ENCODE results near the gene CYSTM1. TPM values are rescaled to one million over a fixed set of nuclear protein-coding genes. Genes with fewer than 3 reads are reported as not detected.

Gene CYSTM1
- total and polyA plus RNA-seq, 2 experiments from 2014 or later: 16.0 to 42.3 TPM

GRCh38 chr5:140270008-140270407 lies 95.0 kb downstream of the CYSTM1 start:
- in situ Hi-C loops (cut with MboI): no loop called here
- Histone ChIP-seq H3K79me2 (ENCODE audit: insufficient read depth) (peaks cover 48% of the 10 kb centered on the region; the same call in 1 of the 2 replicates), H3K4me2 (ENCODE audit: unreplicated experiment) (no peak overlapping the region), H3K9me2 (ENCODE audit: insufficient read depth) (no peaks in the 10 kb centered on the region), H3K9ac (no peak overlapping the region), H3K4me3 (no peak overlapping the region), H3K36me3 (ENCODE audit: low read depth) (0 out of 2 replicates have a peak, but pooled peaks cover 3% of the 10 kb centered on the region), H2AFZ (no peak overlapping the region), H3K27ac (no peak overlapping the region), H3F3A (ENCODE audit: insufficient read depth) (no peaks in the 10 kb centered on the region), H3K9me3 (ENCODE audit: low read depth) (no peaks in the 10 kb centered on the region), H3K27me3 (replicated peaks; ENCODE audit: insufficient read depth) (no peaks in the 10 kb centered on the region), H4K20me1 (ENCODE audit: insufficient read depth) (no peaks in the 10 kb centered on the region; the same call in 1 of the 2 replicates), H3K4me1 (ENCODE audit: insufficient read depth) (no peaks in the 10 kb centered on the region)
- DNase-seq: no peak
- no peak for TF ChIP-seq EZH2 (IDR thresholded peaks at IDR 0.05; ENCODE audit: insufficient read depth, poor library complexity, severe bottlenecking)
- TF ChIP-seq EZH2phosphoT487 (IDR thresholded peaks at IDR 0.05; ENCODE audit: insufficient read depth, low read depth): no peak

DNA sequence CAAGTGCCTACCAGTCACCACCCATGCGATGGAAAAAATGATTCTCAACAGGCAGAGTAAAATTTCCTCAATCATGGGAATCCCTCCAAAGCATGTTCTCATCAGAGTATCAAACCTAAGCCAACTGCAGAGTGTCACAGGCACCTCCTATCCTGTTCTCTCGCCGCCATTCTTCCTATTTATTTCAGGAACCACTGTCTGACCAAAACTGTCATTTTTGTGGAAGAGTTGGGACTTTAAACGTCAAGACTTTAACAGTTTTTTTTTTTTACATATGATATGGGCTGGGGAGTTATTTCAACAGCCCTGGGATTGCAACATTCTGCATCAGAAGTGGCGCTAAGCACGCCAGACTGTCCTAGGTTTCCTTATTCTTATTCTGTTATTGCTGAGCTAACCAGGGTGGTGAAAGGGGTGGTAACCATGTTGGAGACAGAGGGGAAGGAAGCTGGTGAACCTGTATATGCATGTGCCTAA lies 98.5 kb downstream of the CYSTM1 start:
- DNase-seq: peak; percentile 15

GRCh38 chr5:140275837-140276236 lies 100.8 kb downstream of the CYSTM1 start:
- no peak overlapping the region for H3K27ac ChIP-seq
- in situ Hi-C loops (cut with MboI): no loop called here
- no peaks in the 10 kb centered on the region for H3K4me1 ChIP-seq (ENCODE audit: insufficient read depth)
- no peak overlapping the region for H3K9ac ChIP-seq
- no peak for DNase-seq
- H3K9me2 ChIP-seq (ENCODE audit: insufficient read depth): no peaks in the 10 kb centered on the region
- no peaks in the 10 kb centered on the region for H3K9me3 ChIP-seq (ENCODE audit: low read depth)
- H3K36me3 ChIP-seq (ENCODE audit: low read depth): peaks cover 9% of the 10 kb centered on the region; the same call in 1 of the 2 replicates
- TF ChIP-seq EZH2phosphoT487 (IDR thresholded peaks at IDR 0.05; ENCODE audit: insufficient read depth, low read depth): no peak
- TF ChIP-seq EZH2 (IDR thresholded peaks at IDR 0.05; ENCODE audit: insufficient read depth, poor library complexity, severe bottlenecking): no peak
- no peaks in the 10 kb centered on the region for H3K27me3 ChIP-seq (replicated peaks; ENCODE audit: insufficient read depth)
- peaks cover 30% of the 10 kb centered on the region for H3K79me2 ChIP-seq (ENCODE audit: insufficient read depth)
- H3K4me2 ChIP-seq (ENCODE audit: unreplicated experiment): no peak overlapping the region
- H2AFZ ChIP-seq: no peak overlapping the region
- peaks cover 5% of the 10 kb centered on the region; the same call in 1 of the 2 replicates for H3F3A ChIP-seq (ENCODE audit: insufficient read depth)
- no peak overlapping the region for H3K4me3 ChIP-seq
- no peaks in the 10 kb centered on the region; the same call in 1 of the 2 replicates for H4K20me1 ChIP-seq (ENCODE audit: insufficient read depth)

More for the DNA sequence above, 98.5 kb downstream of the CYSTM1 start:
- in situ Hi-C loops (cut with MboI): no loop called here
- Histone ChIP-seq H3K9ac (no peak overlapping the region), H3K27ac (no peak overlapping the region), H4K20me1 (ENCODE audit: insufficient read depth) (no peaks in the 10 kb centered on the region; the same call in 1 of the 2 replicates), H3K36me3 (ENCODE audit: low read depth) (peaks cover 9% of the 10 kb centered on the region; the same call in 1 of the 2 replicates), H2AFZ (no peak overlapping the region), H3K9me3 (ENCODE audit: low read depth) (no peaks in the 10 kb centered on the region), H3K4me1 (ENCODE audit: insufficient read depth) (no peaks in the 10 kb centered on the region), H3K27me3 (replicated peaks; ENCODE audit: insufficient read depth) (no peaks in the 10 kb centered on the region), H3F3A (ENCODE audit: insufficient read depth) (no peaks in the 10 kb centered on the region), H3K4me3 (no peak overlapping the region), H3K79me2 (ENCODE audit: insufficient read depth) (peaks cover 36% of the 10 kb centered on the region), H3K9me2 (ENCODE audit: insufficient read depth) (no peaks in the 10 kb centered on the region), H3K4me2 (ENCODE audit: unreplicated experiment) (no peak overlapping the region)
- TF ChIP-seq EZH2phosphoT487 (IDR thresholded peaks at IDR 0.05; ENCODE audit: insufficient read depth, low read depth): no peak
- TF ChIP-seq EZH2 (IDR thresholded peaks at IDR 0.05; ENCODE audit: insufficient read depth, poor library complexity, severe bottlenecking): no peak
- 73% methylated on average over 6 of the region's 6 CpGs for WGBS, 2 experiments (ENCODE audit: low coverage in 1 of 2, low lambda C conversion rate in 2 of 2, missing lambda C conversion rate in 2 of 2)

DNA sequence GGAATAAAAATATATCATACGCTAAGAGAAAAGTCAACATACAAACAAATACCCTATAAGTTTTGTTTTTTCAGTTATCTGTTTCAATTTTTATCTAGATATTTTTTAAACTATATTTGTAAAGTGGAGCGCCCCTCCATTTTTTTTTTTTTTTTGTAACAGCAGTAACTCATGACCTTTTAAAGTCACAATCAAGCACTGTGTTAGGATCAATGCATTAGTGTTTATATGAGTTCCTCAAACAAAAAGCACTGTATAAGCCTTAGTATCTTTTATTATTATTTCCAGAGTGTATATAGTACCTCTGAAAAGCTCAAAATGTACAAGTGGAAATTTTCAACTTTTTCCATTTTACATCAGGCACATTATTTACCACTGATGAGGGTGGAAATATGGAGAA lies 107.3 kb downstream of the CYSTM1 start:
- no peak for DNase-seq
- no peaks in the 10 kb centered on the region for H3K4me1 ChIP-seq (ENCODE audit: insufficient read depth)
- TF ChIP-seq EZH2 (IDR thresholded peaks at IDR 0.05; ENCODE audit: insufficient read depth, poor library complexity, severe bottlenecking) (no peak), EZH2phosphoT487 (IDR thresholded peaks at IDR 0.05; ENCODE audit: insufficient read depth, low read depth) (no peak)
- H3K4me2 ChIP-seq (ENCODE audit: unreplicated experiment): no peak overlapping the region
- in situ Hi-C loops (cut with MboI): no loop called here
- H3K27me3 ChIP-seq (replicated peaks; ENCODE audit: insufficient read depth): no peaks in the 10 kb centered on the region
- H2AFZ ChIP-seq: no peak overlapping the region
- WGBS, 2 experiments (ENCODE audit: low coverage in 1 of 2, low lambda C conversion rate in 2 of 2, missing lambda C conversion rate in 2 of 2): 97 to 98% methylated on average over 2 of the region's 2 CpGs
- H4K20me1 ChIP-seq (ENCODE audit: insufficient read depth): 0 out of 2 replicates have a peak, but pooled peaks cover 3% of the 10 kb centered on the region
- H3K36me3 ChIP-seq (ENCODE audit: low read depth): peaks cover 6% of the 10 kb centered on the region; the same call in 1 of the 2 replicates
- peaks cover 69% of the 10 kb centered on the region for H3K79me2 ChIP-seq (ENCODE audit: insufficient read depth)
- H3K9me2 ChIP-seq (ENCODE audit: insufficient read depth): no peaks in the 10 kb centered on the region
- H3F3A ChIP-seq (ENCODE audit: insufficient read depth): peaks cover 5% of the 10 kb centered on the region; the same call in 1 of the 2 replicates
- H3K9me3 ChIP-seq (ENCODE audit: low read depth): no peaks in the 10 kb centered on the region
- H3K27ac ChIP-seq: no peak overlapping the region
- no peak overlapping the region for H3K4me3 ChIP-seq
- no peak overlapping the region for H3K9ac ChIP-seq

Data from GM23248 (cell line).